Measurements from ENCODE around the gene CDCA4.
A peak's percentile ranks its signal among the peaks of the same experiment; 100 is the strongest.

The CDCA4 gene

GRCh38 chr14:105011312-105011990 lies 9.4 kb downstream of the CDCA4 start:
- DNase-seq, result no peak

- no peak for DNase-seq
Measured at GRCh38 chr14:105010891-105011291, 10.0 kb downstream of the CDCA4 start.

DNA sequence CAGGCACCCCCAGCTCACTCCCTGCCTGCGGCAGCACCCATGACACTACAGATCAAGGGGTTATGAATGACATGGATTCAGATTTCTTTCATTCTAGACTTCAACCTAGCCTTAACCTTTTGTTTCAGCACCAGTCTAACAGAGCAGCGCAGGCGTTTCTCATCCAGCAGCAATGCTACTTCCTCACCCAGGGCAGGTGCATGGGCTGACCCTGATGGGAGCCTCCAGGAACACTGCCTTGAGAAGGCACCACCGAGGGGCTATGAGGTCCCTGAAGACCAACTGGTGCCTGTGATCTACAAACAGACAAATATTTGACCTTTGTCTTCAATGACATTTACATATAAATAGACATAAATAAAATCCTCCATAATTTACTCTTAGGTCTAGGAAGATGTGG lies 10.8 kb downstream of the CDCA4 start:
- DNase-seq, result no peak

DNA sequence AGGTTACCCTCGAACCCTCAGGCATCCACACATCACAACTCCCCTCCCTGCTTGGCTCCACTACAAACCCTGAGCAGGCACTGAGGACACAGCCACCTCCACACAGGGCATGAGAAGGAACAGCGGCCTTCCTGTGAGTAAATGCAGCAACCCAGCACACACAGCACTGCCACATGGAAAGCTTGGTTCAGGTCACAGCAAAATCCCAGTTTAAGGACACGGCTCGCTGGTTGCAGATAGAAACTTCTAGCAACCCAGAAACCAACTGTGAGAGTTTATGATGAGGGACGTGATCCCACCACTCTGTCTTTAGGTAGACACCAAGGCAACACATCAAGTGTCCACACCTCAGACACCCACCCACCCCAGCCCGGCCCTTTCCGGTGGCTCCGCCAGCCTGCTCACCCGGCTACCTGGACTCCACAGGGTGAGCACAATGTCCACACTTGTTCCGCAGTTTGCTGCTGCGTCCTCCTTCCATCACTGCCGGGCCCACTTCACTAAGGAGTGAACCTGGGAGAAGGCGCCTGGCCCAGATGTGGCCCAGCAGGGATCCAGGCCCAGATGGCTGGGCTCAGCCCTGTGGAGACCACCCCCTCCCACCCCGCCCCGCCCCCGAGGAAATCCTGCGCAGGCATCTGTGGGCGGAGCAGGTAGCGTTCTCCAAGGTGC lies 13.2 kb downstream of the CDCA4 start:
- DNase-seq, result no peak

GRCh38 chr14:105006831-105007592 lies 13.9 kb downstream of the CDCA4 start:
- no peak for DNase-seq

GRCh38 chr14:105005929-105006830 lies 14.7 kb downstream of the CDCA4 start:
- DNase-seq, result no peak

DNA sequence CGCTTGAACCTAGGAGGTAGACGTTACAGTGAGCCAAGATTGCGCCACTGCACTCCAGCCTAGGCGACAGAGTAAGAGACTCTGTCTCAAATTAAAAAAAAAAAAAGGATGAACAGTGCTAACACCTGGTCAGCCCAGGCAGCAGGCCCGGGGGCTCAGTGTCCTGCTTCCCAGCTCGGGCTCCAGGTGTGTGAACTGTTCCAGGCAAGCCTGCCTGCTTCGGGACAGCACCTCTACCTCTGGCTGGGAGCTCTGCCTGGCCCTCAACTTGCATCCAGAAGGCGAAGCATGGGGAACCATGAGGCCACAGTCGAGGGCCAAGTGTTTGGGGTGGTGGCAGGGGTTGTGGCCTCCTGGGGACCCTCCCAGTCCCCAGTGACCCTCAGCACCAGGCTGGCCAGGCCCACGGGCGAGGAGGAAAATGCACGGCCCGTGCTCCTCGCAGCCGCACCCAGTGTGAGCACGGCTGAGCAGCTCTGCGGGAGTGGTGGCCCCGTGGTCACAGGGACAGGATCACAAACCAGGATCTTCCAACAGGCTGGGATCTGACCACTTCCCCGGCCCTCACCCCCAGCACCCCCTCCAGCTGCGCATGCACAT lies 15.5 kb downstream of the CDCA4 start:
- DNase-seq, result no peak

- no peak for DNase-seq
Measured at GRCh38 chr14:104999361-104999760, 21.5 kb downstream of the CDCA4 start.

- no peak for DNase-seq
Measured at GRCh38 chr14:104998801-104999200, 22.1 kb downstream of the CDCA4 start.

GRCh38 chr14:104996483-104996882 lies 24.4 kb downstream of the CDCA4 start:
- no peak for DNase-seq

DNA sequence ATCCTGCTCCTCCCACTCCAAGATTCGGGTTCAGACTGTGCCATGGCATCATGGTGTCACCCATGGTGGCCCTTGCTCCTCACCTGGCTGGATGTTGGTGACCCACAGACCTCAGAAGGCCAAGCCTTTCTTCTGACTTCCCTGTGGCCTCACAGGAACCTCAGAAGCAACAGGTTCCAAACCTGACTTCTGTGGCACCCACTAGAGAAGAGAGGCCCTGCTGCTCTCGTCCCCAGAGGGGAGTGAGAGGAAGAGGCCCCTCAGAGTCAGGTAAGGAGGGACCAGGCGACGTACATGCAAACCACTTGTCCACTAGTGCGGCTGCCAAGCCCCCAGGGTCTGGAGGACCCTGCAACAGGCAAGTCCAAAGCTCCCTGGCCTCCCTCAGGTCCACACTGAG lies 24.9 kb downstream of the CDCA4 start:
- DNase-seq, result no peak

DNA sequence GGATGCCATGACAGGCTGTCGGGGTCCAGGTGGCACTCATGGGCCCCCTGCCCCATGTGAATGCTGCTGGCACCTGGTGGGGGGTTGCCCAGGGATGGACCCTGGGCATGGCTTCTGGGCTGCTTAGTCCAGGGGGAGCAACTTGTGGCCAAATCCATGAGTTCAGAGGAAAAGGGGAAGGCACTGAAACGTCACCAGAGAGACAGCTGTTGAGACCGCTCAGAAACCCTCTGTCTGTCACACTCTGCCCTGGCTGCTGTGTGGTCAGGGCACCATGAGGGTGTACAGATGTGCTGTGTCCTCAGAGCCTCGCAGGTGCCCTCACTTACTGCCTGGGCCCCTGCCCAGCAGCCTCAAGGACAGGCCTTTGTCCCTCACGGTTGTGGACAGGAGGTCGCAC lies 25.9 kb downstream of the CDCA4 start:
- no peak for DNase-seq

- DNase-seq, result no peak
Measured at GRCh38 chr14:104993808-104994591, 26.9 kb downstream of the CDCA4 start.

- DNase-seq, result no peak
Measured at GRCh38 chr14:104993306-104993705, 27.6 kb downstream of the CDCA4 start.

- no peak for DNase-seq
Measured at GRCh38 chr14:104992501-104992900, 28.4 kb downstream of the CDCA4 start.

DNA sequence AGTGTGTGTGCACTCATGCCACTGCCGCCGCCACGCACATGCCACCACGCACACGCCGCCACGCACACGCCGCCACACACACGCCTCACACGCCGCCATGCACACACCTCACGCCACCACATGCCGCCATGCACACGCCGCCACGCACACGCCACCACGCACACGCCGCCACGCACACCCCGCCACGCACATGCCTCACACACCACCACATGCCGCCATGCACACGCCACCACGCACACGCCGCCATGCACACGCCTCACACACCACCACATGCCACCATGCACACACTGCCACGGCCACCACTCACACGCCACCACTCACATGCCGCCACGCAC lies 29.0 kb downstream of the CDCA4 start:
- DNase-seq, result no peak

DNA sequence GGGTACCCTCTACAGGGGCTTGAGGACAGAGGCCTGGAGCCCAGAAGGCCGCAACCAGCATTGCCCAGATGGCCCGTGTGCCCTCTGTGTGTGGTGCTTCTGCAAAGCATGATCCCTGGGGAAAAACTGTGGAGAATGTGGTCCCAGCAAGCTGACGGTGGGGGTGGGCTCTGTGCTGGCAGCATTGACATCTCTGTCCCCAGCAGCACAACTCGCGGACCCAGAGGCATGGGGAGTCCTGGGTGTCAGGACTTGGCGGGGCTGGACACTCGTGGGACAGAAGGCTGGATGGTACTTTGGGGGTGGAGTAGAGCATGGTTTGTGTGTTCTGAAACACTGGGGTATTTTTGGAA lies 31.0 kb downstream of the CDCA4 start:
- DNase-seq, result no peak

GRCh38 chr14:104989236-104989950 lies 31.5 kb downstream of the CDCA4 start:
- no peak for DNase-seq

DNA sequence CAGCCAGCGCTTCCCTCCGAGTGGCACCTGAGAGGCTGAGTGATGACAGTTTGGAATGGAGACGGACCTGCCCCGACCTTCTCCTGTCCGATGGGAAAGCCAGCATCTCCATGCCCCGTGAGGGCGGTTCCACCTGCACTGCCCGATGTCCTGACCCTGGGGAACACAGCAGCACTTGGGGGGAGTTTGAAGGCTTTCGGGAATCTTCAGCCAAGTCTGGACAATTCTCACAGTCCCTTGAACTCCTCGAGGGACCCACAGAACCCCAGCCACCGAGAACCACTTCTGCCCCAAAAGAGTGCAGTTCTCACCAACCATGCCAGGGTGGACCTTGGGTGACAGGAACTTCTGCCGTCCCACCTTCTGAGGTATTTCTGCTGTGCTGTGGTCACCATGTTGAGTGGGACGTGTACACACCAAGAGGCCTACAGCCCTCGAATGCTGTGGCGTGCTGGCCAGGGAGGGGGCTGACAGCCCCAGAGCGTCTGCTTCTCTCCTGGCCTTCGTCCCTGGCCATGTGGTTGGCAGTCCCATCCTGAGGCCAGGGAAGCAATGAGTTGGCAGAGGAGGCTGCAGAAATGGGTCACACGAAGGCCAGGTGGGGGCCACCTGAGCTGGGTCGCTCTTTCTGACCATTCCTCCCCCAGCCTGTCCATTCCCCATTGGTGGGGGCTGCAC lies 34.3 kb downstream of the CDCA4 start:
- DNase-seq, result no peak

GRCh38 chr14:104985675-104986486 lies 35.0 kb downstream of the CDCA4 start, which contains the start of gene CLBA1:
CLBA1 (plus strand) TSS chr14:104985788; CDS start chr14:104986432, 644 bp downstream.
- DNase-seq, result peak; percentile 40

Data from NCI-H526 treated with DMSO at 0.1 percent for 48 hours (cell line).